Measurements from ENCODE around the gene DSCAML1. TPM values are rescaled to one million over a fixed set of nuclear protein-coding genes. Genes with fewer than 3 reads are reported as not detected.

DSCAML1 gene
- total and polyA plus RNA-seq, 10 of the 15 experiments (the other 5 are each of a cell fraction or from before 2014, with no cell fraction given), result 0.03 to 0.18 (median 0.06) TPM; not detected in 1

- ATAC-seq, result no peak
- DNase-seq (ENCODE audit: low read depth, low spot score), result no peak
- SMC1A ChIA-PET (ENCODE audit: uncharacterized antibody, unreplicated experiment), result interaction anchor here (1.1 to 7.9 kb wide), 5 partner anchors 13 to 216 kb away, joined by 3 to 163 read pairs (median 8); partner anchors contain the start of gene FXYD2
- Histone ChIP-seq H3K27me3 (replicated peaks in 1 of 2; ENCODE audit: control insufficient read depth in 2 of 2, insufficient read depth in 2 of 2, low read length in 1 of 2) (peaks cover 0 to 7% of the 10 kb centered on the region in 2 experiments; a peak in 1 of 4 replicates), H2AFZ (ENCODE audit: control insufficient read depth, low read depth, low read length) (no peak overlapping the region), H3K4me1 (ENCODE audit: control insufficient read depth, insufficient read depth, low read length) (no peaks in the 10 kb centered on the region; the same call in 1 of the 2 replicates), H3K4me3 (no peak overlapping the region), H3K36me3 (ENCODE audit: control insufficient read depth in 2 of 2, insufficient read depth in 2 of 2, low read length in 1 of 2) (no peaks in the 10 kb centered on the region), H3K27ac (ENCODE audit: control insufficient read depth, insufficient read depth) (no peak overlapping the region), H3K4me2 (ENCODE audit: control insufficient read depth, insufficient read depth) (no peak overlapping the region), H3K79me2 (ENCODE audit: control insufficient read depth, insufficient read depth, low read length) (no peaks in the 10 kb centered on the region), H3K9ac (ENCODE audit: control insufficient read depth, insufficient read depth, low read length) (no peak overlapping the region), H4K20me1 (ENCODE audit: control insufficient read depth, insufficient read depth) (no peaks in the 10 kb centered on the region), H3K9me3 (replicated peaks; ENCODE audit: control insufficient read depth, insufficient read depth, low read length) (no peaks in the 10 kb centered on the region)
- no TSS peak for BruUV-seq (replicated peaks)
- CTCF ChIA-PET, result interaction anchor here (1.0 to 5.9 kb wide), 11 partner anchors 8 to 212 kb away, joined by 3 to 238 read pairs (median 17); partner anchors contain the start of gene FXYD2
- intact Hi-C loops (cut with micrococcal nuclease; ENCODE audit: unreplicated experiment), result no loop called here
- 48% methylated on average over 7 of the region's 7 CpGs for WGBS (ENCODE audit: insufficient coverage, insufficient replicate concordance, low lambda C conversion rate, missing lambda C conversion rate)
- POLR2A ChIA-PET, result no interaction called here
- no peak for FAIRE-seq
- in situ Hi-C loops (cut with MboI), result loop anchor here (5.0 kb wide), 2 partner anchors 106 to 216 kb away; no protein-coding TSS in a partner anchor
- RAD21 ChIA-PET (ENCODE audit: unreplicated experiment), result interaction anchor here (1.0 to 7.2 kb wide), 6 partner anchors 18 to 212 kb away, joined by 3 to 135 read pairs (median 15); partner anchors contain the start of genes FXYD2 and IL10RA
- TF ChIP-seq, protein P1, sequence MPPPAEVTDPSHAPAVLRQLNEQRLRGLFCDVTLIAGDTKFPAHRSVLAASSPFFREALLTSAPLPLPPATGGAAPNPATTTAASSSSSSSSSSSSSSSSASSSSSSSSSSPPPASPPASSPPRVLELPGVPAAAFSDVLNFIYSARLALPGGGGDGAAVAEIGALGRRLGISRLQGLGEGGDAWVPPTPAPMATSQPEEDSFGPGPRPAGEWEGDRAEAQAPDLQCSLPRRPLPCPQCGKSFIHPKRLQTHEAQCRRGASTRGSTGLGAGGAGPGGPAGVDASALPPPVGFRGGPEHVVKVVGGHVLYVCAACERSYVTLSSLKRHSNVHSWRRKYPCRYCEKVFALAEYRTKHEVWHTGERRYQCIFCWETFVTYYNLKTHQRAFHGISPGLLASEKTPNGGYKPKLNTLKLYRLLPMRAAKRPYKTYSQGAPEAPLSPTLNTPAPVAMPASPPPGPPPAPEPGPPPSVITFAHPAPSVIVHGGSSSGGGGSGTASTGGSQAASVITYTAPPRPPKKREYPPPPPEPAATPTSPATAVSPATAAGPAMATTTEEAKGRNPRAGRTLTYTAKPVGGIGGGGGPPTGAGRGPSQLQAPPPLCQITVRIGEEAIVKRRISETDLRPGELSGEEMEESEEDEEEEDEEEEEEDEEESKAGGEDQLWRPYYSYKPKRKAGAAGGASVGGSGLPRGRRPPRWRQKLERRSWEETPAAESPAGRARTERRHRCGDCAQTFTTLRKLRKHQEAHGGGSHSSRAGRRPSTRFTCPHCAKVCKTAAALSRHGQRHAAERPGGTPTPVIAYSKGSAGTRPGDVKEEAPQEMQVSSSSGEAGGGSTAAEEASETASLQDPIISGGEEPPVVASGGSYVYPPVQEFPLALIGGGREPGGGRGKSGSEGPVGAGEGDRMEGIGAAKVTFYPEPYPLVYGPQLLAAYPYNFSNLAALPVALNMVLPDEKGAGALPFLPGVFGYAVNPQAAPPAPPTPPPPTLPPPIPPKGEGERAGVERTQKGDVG (CRISPR knock-in tag; IDR thresholded peaks at IDR 0.05), result no peak
- no peak for TF ChIP-seq CHD4 (IDR thresholded peaks at IDR 0.05)
- TF ChIP-seq FOXM1 (IDR thresholded peaks at IDR 0.05; ENCODE audit: low read depth, low read length), result no peak
- TF ChIP-seq NFIC (IDR thresholded peaks at IDR 0.05; ENCODE audit: low read depth, low read length), result no peak
- no peak for TF ChIP-seq JUNB (IDR thresholded peaks at IDR 0.05)
- no peak for TF ChIP-seq EGR1 (IDR thresholded peaks at IDR 0.05; ENCODE audit: borderline replicate concordance in 1 of 2, low read depth in 2 of 2, low read length in 2 of 2)
- no peak for TF ChIP-seq SUZ12 (IDR thresholded peaks at IDR 0.05; ENCODE audit: unreplicated experiment)
- no peak for TF ChIP-seq ZNF207 (IDR thresholded peaks at IDR 0.05; ENCODE audit: borderline replicate concordance)
- TF ChIP-seq FOXK2 (IDR thresholded peaks at IDR 0.05), result no peak
- TF ChIP-seq ZNF687 (IDR thresholded peaks at IDR 0.05), result no peak
- no peak for TF ChIP-seq ZNF217 (IDR thresholded peaks at IDR 0.05)
- TF ChIP-seq RFX5 (IDR thresholded peaks at IDR 0.05; ENCODE audit: low read depth, low read length), result no peak
- no peak for TF ChIP-seq SKIL (IDR thresholded peaks at IDR 0.05; ENCODE audit: low read depth, poor library complexity, severe bottlenecking)
Measured at GRCh38 chr11:117841551-117842031, 44.6 kb upstream of the DSCAML1 start.

All from GM12878 (cell line).